HG03175 (cell line): Measurements from ENCODE around the gene NAXD.
"Not testable (repeated sequence)": the region's sequence is repeated elsewhere in the genome, so short reads cannot be mapped to it uniquely, and the experiment has no call there.

Experiments used
- ATAC-seq: cut with Tn5 transposase; IDR thresholded peaks from one replicate; pipeline ENCODE4 v1.9.1; 2021; ENCODE audit warnings: mild to moderate bottlenecking, moderate library complexity; ENCODE audit not compliant: unreplicated experiment

Gene NAXD

DNA sequence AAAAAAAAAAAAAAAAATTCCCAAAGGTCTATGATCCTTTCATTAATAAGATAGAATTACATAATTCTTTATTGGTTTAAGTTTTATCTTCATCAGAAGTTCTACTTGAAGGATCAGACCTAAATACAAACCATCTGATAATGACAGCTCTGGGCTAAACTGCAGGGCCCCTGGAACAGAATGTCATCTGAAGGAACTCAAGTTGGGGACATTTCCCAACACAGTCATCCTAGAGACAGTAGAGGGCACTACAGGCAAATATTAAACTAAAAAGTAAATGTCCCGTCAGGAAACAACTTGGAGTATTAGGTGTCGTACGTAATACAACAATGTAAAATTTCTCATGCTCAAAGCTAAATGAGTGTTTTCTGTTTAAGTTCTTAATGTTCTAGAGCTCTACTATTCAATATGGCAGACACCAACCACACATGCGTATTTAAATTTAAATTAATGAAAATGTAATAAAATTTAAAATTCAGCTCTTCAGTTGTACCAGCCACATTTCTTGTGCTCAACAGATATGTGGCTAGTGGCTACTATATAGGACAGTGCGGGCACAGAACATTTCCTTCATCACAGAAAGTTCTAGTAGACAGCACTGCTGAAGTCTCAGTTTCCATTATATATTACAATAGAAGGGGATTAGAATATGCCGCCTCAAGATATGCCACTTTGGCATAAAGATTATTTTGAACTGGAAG is 21.8 kb upstream of the NAXD start:
- ATAC-seq: peak; percentile 88

DNA sequence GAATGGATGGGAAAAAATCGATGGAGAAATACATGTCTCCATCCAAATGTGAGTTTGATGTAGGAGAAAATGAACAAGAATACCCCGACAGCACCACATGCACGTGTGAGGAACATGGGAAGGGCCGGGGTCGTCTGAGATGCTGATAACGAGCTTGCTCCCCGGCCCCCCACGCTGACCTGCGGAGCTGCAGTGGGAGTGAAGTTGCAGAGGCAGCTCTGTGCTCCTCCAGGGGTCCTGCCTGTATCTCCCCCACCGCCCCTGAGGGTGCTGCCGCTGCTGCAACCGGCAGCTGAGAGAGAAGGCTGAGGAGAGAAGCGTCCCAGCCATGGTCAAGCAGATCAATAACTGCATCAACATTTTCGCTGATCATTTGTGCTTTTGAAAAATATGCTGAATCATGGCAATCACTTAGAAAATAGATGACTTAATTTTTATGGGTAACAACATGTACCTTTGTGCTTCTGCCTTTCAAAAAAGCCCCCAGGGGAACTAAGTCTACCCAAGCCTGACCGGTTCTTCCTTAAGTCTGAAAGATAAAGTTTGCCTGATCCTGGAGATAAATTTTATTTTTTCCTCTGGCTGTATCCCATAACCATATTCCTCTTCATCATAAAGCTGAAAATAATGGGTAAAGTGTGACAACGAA is 18.2 kb upstream of the NAXD start:
- no peak for ATAC-seq

DNA sequence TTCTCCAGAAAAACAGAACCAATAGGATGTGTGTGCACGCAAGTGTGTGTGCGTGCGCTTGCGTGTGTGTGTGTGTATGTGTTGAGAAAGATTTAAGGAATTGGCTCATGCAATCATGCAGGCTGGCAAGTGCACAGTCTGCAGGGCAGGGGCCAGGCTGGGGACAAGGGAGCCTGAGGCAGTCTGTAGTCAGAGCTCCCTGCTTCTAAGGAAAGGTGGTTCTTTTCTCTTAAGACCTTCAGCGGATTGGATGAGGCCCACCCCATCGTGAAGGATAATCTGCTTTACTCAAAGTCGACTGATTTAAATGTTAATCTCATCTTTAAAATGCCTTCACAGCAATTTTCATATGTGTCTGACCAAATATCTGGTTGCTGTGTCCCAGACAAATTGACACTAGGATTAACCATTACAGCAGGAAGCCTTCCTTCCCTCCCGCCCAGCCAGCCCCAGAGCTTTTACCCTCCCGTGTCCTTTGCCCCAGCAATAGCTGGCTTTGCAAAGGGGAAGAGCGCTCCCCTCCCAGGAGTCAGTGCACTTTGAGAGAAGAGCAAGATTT is 15.0 kb upstream of the NAXD start:
- no peak for ATAC-seq

DNA sequence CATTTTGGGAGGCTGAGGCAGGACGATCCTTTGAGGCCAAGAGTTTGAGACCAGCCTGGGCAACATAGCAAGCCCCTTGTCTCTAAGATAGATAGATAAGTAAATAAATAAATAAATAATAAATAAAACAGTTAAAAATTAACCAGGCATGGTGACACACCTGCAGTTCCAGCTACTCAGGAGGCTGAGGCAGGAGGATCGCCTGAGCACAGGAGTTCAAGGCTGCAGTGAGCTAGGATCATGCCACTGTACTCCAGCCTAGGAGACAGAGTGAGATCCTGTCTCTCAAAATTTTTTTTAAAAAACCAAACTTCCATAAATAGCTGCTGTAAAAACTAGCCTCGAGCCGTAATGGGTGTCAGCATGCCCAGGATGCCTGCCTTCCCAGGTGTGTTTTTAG is 14.4 kb upstream of the NAXD start:
- ATAC-seq: no peak

DNA sequence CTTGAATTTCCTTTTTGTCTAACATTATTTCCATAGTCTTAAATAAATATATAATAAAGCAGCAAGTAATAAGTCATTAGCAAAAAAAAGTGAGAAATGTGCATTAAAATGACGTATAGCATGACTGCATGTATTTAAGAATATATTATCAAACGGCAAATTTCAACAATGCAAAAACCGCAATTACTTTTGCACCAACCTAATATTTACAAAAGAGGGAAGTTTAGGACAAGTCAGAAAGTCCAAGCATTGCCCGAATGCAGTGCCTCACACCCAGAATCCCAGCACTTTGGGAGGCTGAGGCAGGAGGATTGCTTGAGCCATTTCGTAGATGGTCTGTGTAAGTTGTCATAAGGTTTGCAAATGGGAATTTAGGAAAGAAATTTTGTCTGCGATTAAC is 10.2 kb upstream of the NAXD start:
- no peak for ATAC-seq

DNA sequence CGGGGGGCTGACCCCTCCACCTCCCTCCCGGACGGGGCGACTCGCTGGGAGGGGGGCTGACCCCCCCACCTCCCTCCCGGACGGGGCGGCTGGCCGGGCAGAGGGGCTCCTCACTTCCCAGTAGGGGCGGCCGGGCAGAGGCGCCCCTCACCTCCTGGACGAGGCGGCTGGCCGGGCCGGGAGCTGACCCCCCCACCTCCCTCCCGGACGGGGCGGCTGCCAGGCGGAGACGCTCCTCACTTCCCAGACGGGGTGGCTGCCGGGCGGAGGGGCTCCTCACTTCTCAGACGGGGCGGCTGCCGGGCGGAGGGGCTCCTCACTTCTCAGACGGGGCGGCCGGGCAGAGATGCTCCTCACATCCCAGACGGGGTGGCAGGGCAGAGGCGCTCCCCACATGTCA is 9.1 kb upstream of the NAXD start:
- not testable (repeated sequence) for ATAC-seq

DNA sequence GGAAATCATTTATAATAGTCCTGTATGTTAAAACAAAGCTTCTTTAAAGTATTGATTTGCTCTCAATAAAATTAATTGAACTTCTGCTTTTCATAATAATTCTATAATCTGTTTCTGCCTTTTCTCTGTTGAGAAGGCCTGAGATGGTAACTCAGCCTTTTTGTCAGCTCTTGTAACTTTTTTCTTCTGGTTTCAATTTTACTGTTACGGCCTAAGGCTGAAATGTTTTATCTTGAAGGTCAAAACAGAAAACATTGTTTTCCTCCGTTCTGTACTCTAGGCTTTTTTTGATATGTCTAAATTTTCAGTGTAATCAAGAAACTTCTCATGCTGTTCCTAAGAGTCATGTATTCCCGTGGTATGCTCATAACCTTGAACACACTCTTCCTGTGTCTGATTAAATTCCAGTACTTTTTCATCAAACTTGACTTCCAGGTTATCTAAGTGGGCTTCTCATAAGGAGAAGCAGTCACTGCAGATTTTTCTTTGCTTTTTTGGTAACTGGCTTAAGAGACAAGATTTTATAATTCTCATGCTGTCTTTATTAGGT is 7.6 kb upstream of the NAXD start:
- no peak for ATAC-seq

DNA sequence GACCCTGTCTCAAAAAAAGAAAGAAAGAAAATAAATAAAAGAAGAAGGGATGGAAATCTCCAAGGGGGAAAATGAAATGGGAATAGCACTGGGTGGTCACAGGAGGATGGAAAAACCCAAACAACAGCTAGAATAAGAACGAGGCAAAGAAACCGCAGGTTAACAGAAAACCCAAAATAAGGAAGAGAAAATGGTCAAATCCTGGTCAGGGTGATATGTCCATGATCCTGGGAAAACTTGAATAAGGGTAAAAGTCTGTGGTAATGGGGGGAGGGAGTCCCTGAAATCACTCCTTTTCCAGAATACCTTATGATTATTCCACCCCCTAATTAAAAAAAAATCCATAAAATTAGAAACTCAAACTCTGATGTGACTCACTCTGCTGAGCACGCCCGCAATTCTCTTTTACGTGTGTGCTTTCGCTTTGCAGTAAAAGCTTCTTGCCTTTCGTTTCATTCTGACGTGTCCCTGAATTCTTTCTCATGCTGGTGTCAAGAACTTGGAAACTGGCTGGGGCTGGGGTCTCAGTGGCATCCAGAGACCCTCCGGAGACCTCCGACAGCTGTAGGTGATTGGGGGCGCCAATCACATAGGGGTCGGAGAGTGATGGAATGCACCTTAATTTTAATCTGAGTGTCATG is 4.3 kb upstream of the NAXD start:
- peak; percentile 50 for ATAC-seq

DNA sequence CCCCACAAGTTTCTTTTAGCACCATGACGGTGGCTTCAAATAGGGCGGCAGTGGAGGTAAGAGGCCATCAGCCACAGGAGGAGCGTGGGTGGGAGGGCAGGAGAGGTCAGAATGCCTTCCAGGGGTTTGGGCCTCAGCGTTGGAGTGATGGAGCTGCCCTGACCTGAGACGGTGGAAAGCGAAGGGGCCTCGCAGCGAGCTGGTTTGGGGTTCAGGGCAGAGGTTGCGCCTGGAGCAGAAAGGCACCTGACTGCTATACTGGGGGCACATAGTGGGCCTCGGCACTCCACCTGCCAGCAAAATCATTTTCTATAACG is 382 bp upstream of the NAXD start:
- no peak for ATAC-seq

DNA sequence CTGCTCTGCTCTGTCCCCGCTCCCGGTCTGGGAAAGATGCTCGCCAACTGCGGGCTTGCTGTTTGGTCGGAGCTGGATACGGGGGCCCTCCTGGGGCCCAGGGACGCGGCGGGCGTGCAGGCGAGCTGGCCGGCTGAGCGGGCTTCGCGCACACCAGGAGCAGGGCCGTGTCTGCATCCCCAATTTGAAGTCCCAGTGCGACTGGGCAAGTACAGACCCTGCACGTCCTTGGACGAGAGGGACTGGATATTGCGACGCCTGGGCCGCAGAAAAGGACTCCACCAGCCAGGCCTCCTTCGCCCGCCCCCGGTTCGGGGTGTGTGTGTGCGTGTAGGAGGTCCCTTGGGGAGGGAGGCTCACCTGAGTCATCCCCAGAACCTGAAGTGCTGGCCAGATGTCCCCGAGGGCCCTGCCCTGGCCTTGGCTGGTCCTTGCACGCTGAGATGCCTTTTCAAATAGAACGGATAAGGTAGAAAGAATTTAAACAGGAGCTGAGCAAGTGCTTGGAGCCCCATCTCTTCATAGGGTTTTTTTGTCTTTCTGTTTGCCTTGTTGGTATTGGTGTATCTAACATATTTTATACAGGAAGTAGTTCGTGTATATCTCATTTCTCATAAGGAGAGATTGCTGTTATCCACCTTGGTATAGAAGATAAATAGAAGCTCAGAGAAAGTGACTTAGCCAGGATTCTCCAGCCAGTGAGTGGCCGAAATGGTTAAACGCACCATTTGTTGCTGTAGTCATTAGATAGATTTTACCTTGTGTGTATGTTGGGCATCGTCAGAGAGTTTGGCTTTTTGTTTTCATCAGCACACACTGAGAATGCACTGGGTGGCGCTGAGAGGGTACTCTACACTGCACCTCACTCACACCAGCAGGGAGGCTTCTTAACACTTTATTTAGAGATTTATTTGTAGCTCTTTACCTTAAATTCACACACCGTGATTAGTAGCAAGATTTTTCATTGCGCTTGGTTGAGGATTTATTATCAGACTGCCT is 1.1 kb downstream of the NAXD start:
- ATAC-seq: peak; percentile 43

DNA sequence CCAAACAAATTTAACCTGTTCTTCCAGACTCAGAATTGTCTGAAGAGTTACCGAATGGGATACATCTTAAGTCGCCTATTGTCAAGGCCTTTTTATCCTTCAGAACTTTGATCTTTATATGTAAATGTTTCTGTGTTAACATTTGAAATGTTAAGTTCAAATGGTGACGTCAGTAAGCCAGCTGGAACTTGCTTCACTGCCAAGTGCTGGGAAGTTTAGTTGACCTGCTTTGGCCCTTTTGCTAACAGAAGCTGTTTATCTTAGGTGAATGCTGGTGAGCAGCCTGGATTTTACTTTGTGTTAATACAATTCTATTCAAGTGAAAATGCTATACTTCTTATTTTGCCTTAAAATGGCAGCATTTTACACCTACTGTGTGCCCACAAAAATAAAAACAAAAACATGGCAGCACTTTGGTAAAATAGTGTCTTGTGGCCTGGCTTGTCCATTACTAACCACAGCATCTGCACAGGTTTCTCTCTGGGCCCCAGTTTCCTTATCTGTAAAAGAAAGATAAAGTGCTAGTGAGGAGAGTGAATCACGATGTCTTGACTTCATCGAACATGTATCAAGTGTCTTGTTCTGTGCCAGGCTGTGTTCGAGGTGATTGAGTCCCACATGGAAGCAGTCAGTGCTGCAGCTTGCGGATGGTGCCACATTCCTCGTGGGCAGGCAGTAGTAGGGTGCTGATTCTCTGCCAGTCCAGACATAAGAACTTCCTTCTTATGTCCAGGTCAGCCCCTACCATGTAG is 2.2 kb downstream of the NAXD start:
- no peak for ATAC-seq

DNA sequence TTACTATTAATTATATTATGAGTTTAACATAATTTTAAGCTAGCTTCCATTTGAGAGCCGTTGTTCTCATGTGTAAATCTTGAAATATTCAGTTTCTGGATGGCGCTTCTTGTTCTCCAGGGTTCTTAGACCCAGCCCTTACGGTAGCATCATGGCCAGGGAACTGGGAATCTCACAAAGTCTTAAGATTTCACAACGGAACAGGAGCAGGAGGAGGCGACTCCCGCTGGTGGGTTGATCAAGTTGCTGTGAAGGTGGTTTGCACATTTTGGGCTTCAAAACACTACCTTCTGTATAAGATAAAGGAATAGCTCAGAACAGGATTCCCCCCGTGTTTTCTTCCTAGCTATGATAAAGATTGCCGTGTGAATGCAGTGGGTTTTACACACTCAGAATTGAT is 2.8 kb downstream of the NAXD start:
- no peak for ATAC-seq

DNA sequence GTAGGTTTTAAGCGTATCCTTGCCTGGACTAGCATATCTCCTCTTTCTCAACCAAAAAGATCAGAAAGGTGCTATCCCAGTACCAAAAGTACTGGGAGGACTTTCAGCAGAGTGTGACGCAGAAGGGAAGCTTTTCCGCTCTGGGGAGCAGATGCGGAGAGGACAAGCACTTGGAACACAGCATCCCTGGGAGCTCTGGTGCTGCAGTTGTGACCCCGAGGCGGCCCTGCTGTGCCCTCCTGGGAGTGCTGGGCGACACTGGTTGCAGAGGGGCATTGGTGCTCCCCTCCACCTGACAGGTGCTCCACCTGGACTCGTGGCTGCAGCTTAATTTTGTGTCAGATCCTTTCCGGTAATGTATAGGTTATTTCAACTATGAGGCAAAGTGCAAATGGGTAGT is 3.4 kb downstream of the NAXD start:
- no peak for ATAC-seq

DNA sequence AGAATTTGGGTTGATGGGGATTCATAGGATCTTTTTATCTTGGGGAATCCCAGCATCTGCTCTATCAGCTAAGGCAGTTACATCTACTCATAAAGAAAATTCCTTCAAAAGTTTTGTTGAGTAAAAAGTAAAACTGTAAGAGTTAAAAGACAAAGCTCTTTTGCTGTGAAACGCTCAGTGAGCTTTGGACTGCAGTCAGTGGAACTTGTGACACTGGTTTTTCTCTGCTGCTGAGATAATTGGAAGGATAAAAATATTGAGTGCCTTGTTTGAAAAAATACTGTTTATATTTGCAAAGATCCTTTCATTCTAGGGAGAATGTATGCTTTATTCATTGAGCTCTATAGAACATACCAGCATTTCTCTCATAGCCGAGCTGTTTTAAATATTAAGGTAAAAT is 5.3 kb downstream of the NAXD start:
- no peak for ATAC-seq

DNA sequence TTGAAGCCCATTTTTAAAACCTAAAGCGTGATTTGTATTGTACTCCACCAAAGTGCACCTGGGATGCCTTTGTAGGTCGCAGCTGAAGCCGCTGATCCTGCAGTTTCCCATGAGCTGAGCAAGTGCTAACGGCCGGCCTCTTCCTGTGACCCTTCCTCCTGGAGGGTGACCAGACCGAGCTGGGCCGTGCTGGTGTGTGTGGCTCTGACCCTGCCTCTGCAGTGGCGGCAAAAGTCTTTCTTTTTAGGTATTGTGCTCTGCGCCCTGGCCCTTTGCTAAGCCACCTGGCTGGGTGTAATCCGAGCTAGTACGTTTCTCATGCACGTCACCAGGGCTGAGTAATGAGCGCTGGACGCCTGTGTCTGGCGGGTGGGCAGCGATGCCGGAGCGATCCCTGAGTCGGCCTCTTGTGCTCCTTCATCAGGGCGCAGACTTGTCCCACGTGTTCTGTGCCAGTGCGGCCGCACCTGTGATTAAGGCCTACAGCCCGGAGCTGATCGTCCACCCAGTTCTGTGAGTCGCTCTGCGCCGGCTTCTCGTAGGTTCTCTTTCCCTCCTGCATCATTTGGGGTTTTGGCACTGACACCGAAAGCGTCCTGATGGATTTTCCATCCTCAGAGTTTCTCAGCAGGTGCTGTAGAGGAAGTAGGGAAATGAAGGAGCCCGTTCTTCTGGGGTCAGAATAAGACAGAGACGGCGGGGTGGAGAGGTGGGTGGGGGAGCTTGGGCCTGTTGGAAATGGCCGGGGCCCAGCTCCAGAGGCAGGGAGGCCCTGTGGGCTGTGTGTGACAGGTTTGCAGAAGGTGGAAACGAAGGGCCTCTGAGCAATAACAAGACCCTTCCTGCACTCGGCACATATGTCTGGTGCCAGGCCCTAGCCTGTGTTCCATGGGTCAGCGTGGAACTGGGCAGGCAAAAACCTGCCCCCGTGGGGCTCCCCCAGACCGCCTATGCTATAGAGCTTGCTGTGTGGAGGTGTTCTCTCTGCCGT is 9.7 kb downstream of the NAXD start:
- ATAC-seq: no peak

DNA sequence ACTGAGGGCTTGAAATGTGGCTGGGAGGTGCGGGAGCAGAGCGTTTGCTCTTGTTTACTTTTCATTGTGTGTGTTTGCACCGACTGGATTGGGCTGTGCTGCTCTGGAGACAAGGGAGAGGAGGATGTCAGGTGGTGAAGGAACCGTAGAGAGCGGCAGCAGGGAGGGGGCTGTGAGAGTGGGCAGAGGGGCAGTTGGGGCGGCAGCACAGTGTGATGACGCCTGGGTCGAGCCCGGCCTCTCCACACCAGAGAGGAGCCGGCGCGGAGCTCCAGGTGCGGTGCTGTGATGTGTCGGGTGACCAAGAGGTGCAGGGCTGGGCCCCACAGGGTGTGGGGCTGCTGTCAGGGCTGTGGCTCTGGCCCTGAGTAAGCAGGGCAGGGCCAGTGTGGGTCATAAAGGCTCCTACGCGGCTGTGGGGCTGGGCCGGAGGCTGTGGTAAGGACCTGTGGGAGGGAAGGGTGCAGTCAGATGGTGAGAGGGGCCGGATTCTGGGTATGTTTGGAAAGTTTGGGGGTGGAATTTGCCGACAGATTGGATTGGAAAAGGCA is 10.5 kb downstream of the NAXD start:
- no peak for ATAC-seq

DNA sequence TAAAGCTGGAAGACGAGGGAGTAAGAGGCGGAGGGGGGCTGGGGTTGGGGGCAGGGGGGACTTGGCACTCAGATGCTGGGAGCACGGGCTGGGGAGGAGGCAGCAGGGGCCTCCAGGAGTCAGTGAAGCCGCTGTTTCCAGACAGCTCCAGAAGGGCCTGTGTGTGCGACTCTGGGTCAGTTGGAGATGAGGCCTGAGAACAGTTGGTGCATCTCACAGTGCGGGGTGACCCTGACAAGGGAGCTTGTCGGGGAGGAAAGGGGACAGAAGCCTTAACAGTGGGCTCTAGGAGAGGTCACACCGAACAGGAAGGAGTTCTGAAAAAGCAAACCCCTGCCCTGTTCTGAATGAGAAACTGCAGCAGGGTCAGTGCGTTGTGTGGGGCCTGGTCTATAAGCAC is 11.2 kb downstream of the NAXD start:
- ATAC-seq: no peak

DNA sequence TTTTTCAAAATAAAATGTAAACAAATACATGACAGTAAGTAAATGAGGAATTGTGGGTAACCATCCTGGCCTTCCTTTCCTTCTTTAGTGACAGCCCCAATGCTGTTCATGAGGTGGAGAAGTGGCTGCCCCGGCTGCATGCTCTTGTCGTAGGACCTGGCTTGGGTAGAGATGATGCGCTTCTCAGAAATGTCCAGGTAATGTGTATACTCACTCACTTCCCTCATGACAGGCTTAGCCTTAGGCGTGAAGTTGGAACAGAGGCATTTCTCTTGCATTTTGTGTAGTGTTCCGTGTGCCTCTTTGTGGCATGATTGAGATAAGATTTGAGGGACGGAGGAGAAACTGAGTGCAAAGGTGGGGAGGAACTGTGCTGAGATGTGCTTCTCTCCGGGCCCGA is 12.0 kb downstream of the NAXD start:
- ATAC-seq: no peak
